MM.1S (cell line): ENCODE measurements around the gene LNX1.

ENCODE experiments used
- EZH2 ChIP-seq: fragments of 300-600 bp; sonication (generic); optimal IDR thresholded peaks from 2 replicates; pipeline ENCODE3; 2017; ENCODE audit warnings: low read depth, mild to moderate bottlenecking, antibody characterized with exemption, low read length, mixed read lengths
- TF ChIP-seq, protein P1 (sequence below): fragments of 300-600 bp; sonication (generic); IDR thresholded peaks from 2 replicates; pipeline ENCODE4 v1.5.1; 2016; ENCODE audit warnings: antibody characterized with exemption, low read length, mixed read lengths

- TF ChIP-seq, protein P1, sequence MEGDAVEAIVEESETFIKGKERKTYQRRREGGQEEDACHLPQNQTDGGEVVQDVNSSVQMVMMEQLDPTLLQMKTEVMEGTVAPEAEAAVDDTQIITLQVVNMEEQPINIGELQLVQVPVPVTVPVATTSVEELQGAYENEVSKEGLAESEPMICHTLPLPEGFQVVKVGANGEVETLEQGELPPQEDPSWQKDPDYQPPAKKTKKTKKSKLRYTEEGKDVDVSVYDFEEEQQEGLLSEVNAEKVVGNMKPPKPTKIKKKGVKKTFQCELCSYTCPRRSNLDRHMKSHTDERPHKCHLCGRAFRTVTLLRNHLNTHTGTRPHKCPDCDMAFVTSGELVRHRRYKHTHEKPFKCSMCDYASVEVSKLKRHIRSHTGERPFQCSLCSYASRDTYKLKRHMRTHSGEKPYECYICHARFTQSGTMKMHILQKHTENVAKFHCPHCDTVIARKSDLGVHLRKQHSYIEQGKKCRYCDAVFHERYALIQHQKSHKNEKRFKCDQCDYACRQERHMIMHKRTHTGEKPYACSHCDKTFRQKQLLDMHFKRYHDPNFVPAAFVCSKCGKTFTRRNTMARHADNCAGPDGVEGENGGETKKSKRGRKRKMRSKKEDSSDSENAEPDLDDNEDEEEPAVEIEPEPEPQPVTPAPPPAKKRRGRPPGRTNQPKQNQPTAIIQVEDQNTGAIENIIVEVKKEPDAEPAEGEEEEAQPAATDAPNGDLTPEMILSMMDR, result no peak
- TF ChIP-seq EZH2, result no peak
Measured at GRCh38 chr4:53422367-53422766, 168.9 kb downstream of the LNX1 start.
